ENCODE data around the gene MYO18B. TPM values are rescaled to one million over a fixed set of nuclear protein-coding genes. Genes with fewer than 3 reads are reported as not detected.

The MYO18B gene
- total RNA-seq, 2 experiments from 2014 or later, result 3.4 to 3.7 TPM

- Mint-ChIP-seq H3K9me3 (no peaks in the 10 kb centered on the region), H3K4me3 (no peak overlapping the region), H3K27me3 (peaks cover 17% of the 10 kb centered on the region), H3K27ac (no peak overlapping the region), H3K4me1 (no peaks in the 10 kb centered on the region), H3K36me3 (no peaks in the 10 kb centered on the region)
- POLR2A ChIA-PET, result no interaction called here
- no peak for ATAC-seq (ENCODE audit: low read depth)
- no peak for DNase-seq
These were observed 142.1 kb downstream of the MYO18B start for GRCh38 chr22:25884121-25884520.

- H3K4me3 Mint-ChIP-seq, result no peak overlapping the region
- H3K36me3 Mint-ChIP-seq, result no peaks in the 10 kb centered on the region
- no peak for ATAC-seq (ENCODE audit: low read depth)
- H3K4me1 Mint-ChIP-seq, result no peaks in the 10 kb centered on the region
- no peak overlapping the region for H3K27ac Mint-ChIP-seq
- no peak for DNase-seq
- H3K27me3 Mint-ChIP-seq, result peaks cover 17% of the 10 kb centered on the region
- no peaks in the 10 kb centered on the region for H3K9me3 Mint-ChIP-seq
- POLR2A ChIA-PET, result no interaction called here
These were observed 146.5 kb downstream of the MYO18B start for GRCh38 chr22:25888399-25889054.

GRCh38 chr22:25890651-25891050, 148.7 kb downstream of the MYO18B start:
- Mint-ChIP-seq H3K27me3 (peaks cover 19% of the 10 kb centered on the region), H3K4me3 (no peak overlapping the region), H3K36me3 (no peaks in the 10 kb centered on the region), H3K4me1 (no peaks in the 10 kb centered on the region), H3K27ac (no peak overlapping the region), H3K9me3 (no peaks in the 10 kb centered on the region)
- no peak for DNase-seq
- ATAC-seq (ENCODE audit: low read depth), result no peak
- POLR2A ChIA-PET, result no interaction called here

GRCh38 chr22:25892678-25893077, 150.7 kb downstream of the MYO18B start:
- Mint-ChIP-seq H3K27me3 (peaks cover 18% of the 10 kb centered on the region), H3K36me3 (no peaks in the 10 kb centered on the region), H3K9me3 (no peaks in the 10 kb centered on the region), H3K4me3 (no peak overlapping the region), H3K4me1 (no peaks in the 10 kb centered on the region), H3K27ac (no peak overlapping the region)
- DNase-seq (no peak), ATAC-seq (ENCODE audit: low read depth) (no peak)
- POLR2A ChIA-PET, result no interaction called here

- no peak overlapping the region for H3K27ac Mint-ChIP-seq
- no peaks in the 10 kb centered on the region for H3K36me3 Mint-ChIP-seq
- no peaks in the 10 kb centered on the region for H3K4me1 Mint-ChIP-seq
- DNase-seq, result no peak
- H3K9me3 Mint-ChIP-seq, result no peaks in the 10 kb centered on the region
- no peak overlapping the region for H3K4me3 Mint-ChIP-seq
- POLR2A ChIA-PET, result no interaction called here
- peaks cover 8% of the 10 kb centered on the region for H3K27me3 Mint-ChIP-seq
- no peak for ATAC-seq (ENCODE audit: low read depth)
These were observed 153.7 kb downstream of the MYO18B start for GRCh38 chr22:25895678-25896077.

GRCh38 chr22:25896098-25896497, 154.1 kb downstream of the MYO18B start:
- H3K4me3 Mint-ChIP-seq, result no peak overlapping the region
- H3K36me3 Mint-ChIP-seq, result no peaks in the 10 kb centered on the region
- H3K27ac Mint-ChIP-seq, result no peak overlapping the region
- ATAC-seq (ENCODE audit: low read depth) (no peak), DNase-seq (no peak)
- no peaks in the 10 kb centered on the region for H3K4me1 Mint-ChIP-seq
- H3K27me3 Mint-ChIP-seq, result peaks cover 8% of the 10 kb centered on the region
- POLR2A ChIA-PET, result no interaction called here
- no peaks in the 10 kb centered on the region for H3K9me3 Mint-ChIP-seq

GRCh38 chr22:25896592-25896991, 154.6 kb downstream of the MYO18B start:
- POLR2A ChIA-PET, result no interaction called here

GRCh38 chr22:25898707-25899365, 156.8 kb downstream of the MYO18B start:
- Mint-ChIP-seq H3K4me1 (no peaks in the 10 kb centered on the region), H3K27me3 (peaks cover 4% of the 10 kb centered on the region), H3K27ac (no peak overlapping the region), H3K36me3 (no peaks in the 10 kb centered on the region), H3K9me3 (no peaks in the 10 kb centered on the region), H3K4me3 (no peak overlapping the region)
- no peak for DNase-seq
- ATAC-seq (ENCODE audit: low read depth), result no peak
- POLR2A ChIA-PET, result no interaction called here

More at GRCh38 chr22:25896592-25896991, 154.6 kb downstream of the MYO18B start:
- H3K4me1 Mint-ChIP-seq, result no peaks in the 10 kb centered on the region
- ATAC-seq (ENCODE audit: low read depth) (no peak), DNase-seq (no peak)
- H3K4me3 Mint-ChIP-seq, result no peak overlapping the region
- H3K27ac Mint-ChIP-seq, result no peak overlapping the region
- H3K36me3 Mint-ChIP-seq, result no peaks in the 10 kb centered on the region
- H3K9me3 Mint-ChIP-seq, result no peaks in the 10 kb centered on the region
- H3K27me3 Mint-ChIP-seq, result peaks cover 8% of the 10 kb centered on the region

GRCh38 chr22:25899566-25899965, 157.6 kb downstream of the MYO18B start:
- POLR2A ChIA-PET, result no interaction called here
- no peaks in the 10 kb centered on the region for H3K4me1 Mint-ChIP-seq
- peaks cover 4% of the 10 kb centered on the region for H3K27me3 Mint-ChIP-seq
- H3K36me3 Mint-ChIP-seq, result no peaks in the 10 kb centered on the region
- H3K27ac Mint-ChIP-seq, result no peak overlapping the region
- DNase-seq (no peak), ATAC-seq (ENCODE audit: low read depth) (no peak)
- no peaks in the 10 kb centered on the region for H3K9me3 Mint-ChIP-seq
- no peak overlapping the region for H3K4me3 Mint-ChIP-seq

- H3K4me1 Mint-ChIP-seq, result no peaks in the 10 kb centered on the region
These were observed 158.4 kb downstream of the MYO18B start for GRCh38 chr22:25900390-25900789.

GRCh38 chr22:25900880-25901279, 158.9 kb downstream of the MYO18B start:
- Mint-ChIP-seq H3K27me3 (peaks cover 7% of the 10 kb centered on the region), H3K4me1 (no peaks in the 10 kb centered on the region), H3K36me3 (no peaks in the 10 kb centered on the region), H3K4me3 (no peak overlapping the region), H3K9me3 (no peaks in the 10 kb centered on the region), H3K27ac (no peak overlapping the region)
- DNase-seq, result no peak
- no peak for ATAC-seq (ENCODE audit: low read depth)
- POLR2A ChIA-PET, result no interaction called here

More at GRCh38 chr22:25900390-25900789, 158.4 kb downstream of the MYO18B start:
- Mint-ChIP-seq H3K4me3 (no peak overlapping the region), H3K27me3 (peaks cover 6% of the 10 kb centered on the region), H3K9me3 (no peaks in the 10 kb centered on the region), H3K36me3 (no peaks in the 10 kb centered on the region), H3K27ac (no peak overlapping the region)
- POLR2A ChIA-PET, result no interaction called here
- DNase-seq (no peak), ATAC-seq (ENCODE audit: low read depth) (no peak)

GRCh38 chr22:25902402-25902801, 160.4 kb downstream of the MYO18B start:
- peaks cover 8% of the 10 kb centered on the region for H3K27me3 Mint-ChIP-seq
- DNase-seq, result no peak
- POLR2A ChIA-PET, result no interaction called here
- no peaks in the 10 kb centered on the region for H3K36me3 Mint-ChIP-seq
- H3K4me3 Mint-ChIP-seq, result no peak overlapping the region
- H3K27ac Mint-ChIP-seq, result no peak overlapping the region
- H3K4me1 Mint-ChIP-seq, result no peaks in the 10 kb centered on the region
- peaks cover 1% of the 10 kb centered on the region for H3K9me3 Mint-ChIP-seq
- ATAC-seq (ENCODE audit: low read depth), result no peak

GRCh38 chr22:25903294-25903693, 161.3 kb downstream of the MYO18B start:
- Mint-ChIP-seq H3K4me3 (no peak overlapping the region), H3K27me3 (peaks cover 8% of the 10 kb centered on the region), H3K36me3 (no peaks in the 10 kb centered on the region), H3K9me3 (peaks cover 1% of the 10 kb centered on the region), H3K4me1 (no peaks in the 10 kb centered on the region), H3K27ac (no peak overlapping the region)
- ATAC-seq (ENCODE audit: low read depth) (no peak), DNase-seq (no peak)
- POLR2A ChIA-PET, result no interaction called here

- Mint-ChIP-seq H3K36me3 (no peaks in the 10 kb centered on the region), H3K4me1 (no peaks in the 10 kb centered on the region), H3K9me3 (peaks cover 1% of the 10 kb centered on the region), H3K27me3 (peaks cover 12% of the 10 kb centered on the region), H3K27ac (no peak overlapping the region), H3K4me3 (no peak overlapping the region)
- DNase-seq, result no peak
- POLR2A ChIA-PET, result no interaction called here
- ATAC-seq (ENCODE audit: low read depth), result no peak
These were observed 166.2 kb downstream of the MYO18B start for GRCh38 chr22:25908212-25908611.

Measured in activated naive CD8-positive, alpha-beta T cell treated with anti-CD3 and anti-CD28 coated beads, Interleukin-2, amount 10 ng/mL, durations not matched to agents 7 days and 5 days (primary cell).